Gastroesophageal sphincter (tissue), 3 donors: ENCODE data around the gene RNF150.

Source experiments
- CTCF ChIP-seq, 4 experiments: fragments of 200-600 bp in 2 of 4; fragments of 450-650 bp in 2 of 4; sonication (generic) in 1 of 4; IDR thresholded peaks; one replicate each; pipeline ENCODE4 v1.5.1; 2017 to 2019; ENCODE audit warnings: antibody characterized with exemption in 4 of 4, mild to moderate bottlenecking in 2 of 4, moderate library complexity in 2 of 4
- EP300 ChIP-seq: sonication (generic); formaldehyde crosslinking; IDR thresholded peaks from one replicate; pipeline ENCODE4 v1.6.1; 2017; ENCODE audit warnings: antibody characterized with exemption, mild to moderate bottlenecking
- POLR2A ChIP-seq, 2 donors: fragments of 450-650 bp; IDR thresholded peaks; one replicate each; pipeline ENCODE4 v1.6.1; 2017; ENCODE audit warnings: antibody characterized with exemption in 2 of 2, mild to moderate bottlenecking in 2 of 2, moderate library complexity in 1 of 2
- POLR2AphosphoS5 ChIP-seq: sonication (generic); formaldehyde crosslinking; IDR thresholded peaks from one replicate; pipeline ENCODE4 v1.6.1; 2017; ENCODE audit warnings: antibody characterized with exemption

GRCh38 chr4:140968371-140968770 lies 164.9 kb downstream of the RNF150 start:
- TF ChIP-seq POLR2A (IDR thresholded peaks at IDR 0.05): no peak
- TF ChIP-seq CTCF (IDR thresholded peaks at IDR 0.05): peak in 1 of 4 experiments; percentile 6
- no peak for TF ChIP-seq POLR2AphosphoS5
- no peak for TF ChIP-seq EP300
